Trophoblast cell (in vitro differentiated cells and primary cell): ENCODE data around the gene SEC61A1.

Experiments used
- DNase-seq, 2 donors: peaks; one replicate each; pipeline ENCODE4 v3.0.0-alpha.2; 2016
- H2AFZ ChIP-seq: 2 replicates; pipeline ENCODE4 v1.6.1; 2013; ENCODE audit warnings: low read length, moderate library complexity, mild to moderate bottlenecking; ENCODE audit not compliant: insufficient read depth, poor library complexity
- H2AK5ac ChIP-seq: 2 replicates; pipeline ENCODE4 v1.6.1; 2013; ENCODE audit warnings: mild to moderate bottlenecking, low read length
- H2BK120ac ChIP-seq: 2 replicates; pipeline ENCODE4 v1.6.1; 2013; ENCODE audit warnings: low read length, mild to moderate bottlenecking, moderate library complexity; ENCODE audit not compliant: insufficient read depth, poor library complexity
- H2BK12ac ChIP-seq: 2 replicates; pipeline ENCODE4 v1.6.1; 2013; ENCODE audit warnings: mild to moderate bottlenecking, low read length, moderate library complexity
- H2BK5ac ChIP-seq: 2 replicates; pipeline ENCODE4 v1.6.1; 2013; ENCODE audit warnings: low read length, low read depth, moderate library complexity, mild to moderate bottlenecking; ENCODE audit not compliant: poor library complexity
- H3K14ac ChIP-seq: 2 replicates; pipeline ENCODE4 v1.6.1; 2013; ENCODE audit warnings: mild to moderate bottlenecking, low read length
- H3K18ac ChIP-seq: 2 replicates; pipeline ENCODE4 v1.6.1; 2013; ENCODE audit warnings: mild to moderate bottlenecking, low read length
- H3K23ac ChIP-seq: 2 replicates; pipeline ENCODE4 v1.6.1; 2013; ENCODE audit warnings: low read length
- H3K27ac ChIP-seq: 2 replicates; pipeline ENCODE4 v1.5.1; 2013; ENCODE audit warnings: low read depth, mild to moderate bottlenecking, inconsistent platforms, low read length, moderate library complexity
- H3K27me3 ChIP-seq: 2 replicates; pipeline ENCODE4 v1.6.1; 2013; ENCODE audit warnings: inconsistent platforms, mild to moderate bottlenecking, low read length, moderate library complexity; ENCODE audit not compliant: insufficient read depth
- H3K36me3 ChIP-seq, 2 experiments: 1 replicate in 1 of 2; 2 replicates in 1 of 2; pipeline ENCODE4 v1.6.1; 2013; ENCODE audit warnings: low read length in 2 of 2, mild to moderate bottlenecking in 2 of 2, moderate library complexity in 1 of 2; ENCODE audit not compliant: insufficient read depth in 2 of 2, control insufficient read depth in 1 of 2
- H3K4ac ChIP-seq: 2 replicates; pipeline ENCODE4 v1.6.1; 2013; ENCODE audit warnings: low read depth, mild to moderate bottlenecking, low read length, moderate library complexity
- H3K4me1 ChIP-seq, 2 experiments: 1 replicate in 1 of 2; 2 replicates in 1 of 2; pipeline ENCODE4 v1.6.1; 2013; ENCODE audit warnings: low read length in 2 of 2, mild to moderate bottlenecking in 2 of 2, moderate library complexity in 1 of 2; ENCODE audit not compliant: insufficient read depth in 2 of 2, control insufficient read depth in 1 of 2
- H3K4me2 ChIP-seq: 2 replicates; pipeline ENCODE4 v1.6.1; 2013; ENCODE audit warnings: inconsistent platforms, mild to moderate bottlenecking, low read length, moderate library complexity
- H3K4me3 ChIP-seq: 2 replicates; pipeline ENCODE4 v1.5.1; 2013; ENCODE audit warnings: mild to moderate bottlenecking, low read depth, low read length, inconsistent platforms
- H3K79me1 ChIP-seq: one replicate; pipeline ENCODE4 v1.6.1; 2013; ENCODE audit warnings: low read length
- H3K79me2 ChIP-seq: 2 replicates; pipeline ENCODE4 v1.6.1; 2013; ENCODE audit warnings: low read length, mild to moderate bottlenecking; ENCODE audit not compliant: control insufficient read depth, insufficient read depth, poor library complexity
- H3K9ac ChIP-seq: 2 replicates; pipeline ENCODE4 v1.6.1; 2013; ENCODE audit warnings: mild to moderate bottlenecking, low read length
- H3K9me3 ChIP-seq: 2 replicates; pipeline ENCODE4 v1.6.1; 2013; ENCODE audit warnings: low read depth, mild to moderate bottlenecking, control low read depth, inconsistent platforms, low read length; ENCODE audit not compliant: insufficient read depth
- H4K12ac ChIP-seq: 2 replicates; pipeline ENCODE4 v1.6.1; 2013; ENCODE audit warnings: low read depth, mild to moderate bottlenecking, low read length, moderate library complexity
- H4K8ac ChIP-seq: 2 replicates; pipeline ENCODE4 v1.6.1; 2013; ENCODE audit warnings: low read depth, mild to moderate bottlenecking, low read length, moderate library complexity
- H4K91ac ChIP-seq: one replicate; pipeline ENCODE4 v1.6.1; 2013; ENCODE audit warnings: low read depth, mild to moderate bottlenecking, low read length, moderate library complexity
- WGBS: extraction: QIAGEN DNeasy Blood & Tissue Kit; methylation state at CpG from one replicate; pipeline ENCODE4 v1.1.7; 2013; ENCODE audit warnings: missing lambda C conversion rate; ENCODE audit not compliant: insufficient read length, insufficient coverage; ENCODE audit errors: extremely low coverage; 5-methylcytosine and 5-hydroxymethylcytosine counted together

The SEC61A1 gene

GRCh38 chr3:128072454-128073184 is 20.4 kb downstream of the SEC61A1 start:
- H3K4ac ChIP-seq, result no peak overlapping the region
- no peaks in the 10 kb centered on the region for H3K79me2 ChIP-seq
- DNase-seq, result peak; percentile 51 to 59
- H3K4me3 ChIP-seq, result no peak overlapping the region
- H3K4me1 ChIP-seq, result peaks cover 11 to 14% of the 10 kb centered on the region in 2 experiments
- H2AFZ ChIP-seq, result no peak overlapping the region
- no peak overlapping the region for H3K4me2 ChIP-seq
- no peaks in the 10 kb centered on the region for H3K79me1 ChIP-seq
- no peak overlapping the region for H2AK5ac ChIP-seq
- H3K36me3 ChIP-seq, result peaks cover 50 to 56% of the 10 kb centered on the region in 2 experiments
- H2BK120ac ChIP-seq, result no peak overlapping the region
- no peak overlapping the region for H4K8ac ChIP-seq
- no peaks in the 10 kb centered on the region for H3K9me3 ChIP-seq
- no peak overlapping the region for H2BK12ac ChIP-seq
- H3K27ac ChIP-seq, result no peak overlapping the region
- no peak overlapping the region for H4K12ac ChIP-seq
- H3K23ac ChIP-seq, result no peak overlapping the region
- H3K14ac ChIP-seq, result no peak overlapping the region
- H3K27me3 ChIP-seq, result peaks cover 11% of the 10 kb centered on the region
- no peak overlapping the region for H3K18ac ChIP-seq
- H2BK5ac ChIP-seq, result no peak overlapping the region
- no CpG with 5 or more reads among the region's 13 CpGs for WGBS
- no peak overlapping the region for H4K91ac ChIP-seq
- no peak overlapping the region for H3K9ac ChIP-seq

- Histone ChIP-seq H3K4ac (no peak overlapping the region), H3K79me1 (no peaks in the 10 kb centered on the region), H3K27ac (no peak overlapping the region), H3K18ac (no peak overlapping the region), H3K4me3 (no peak overlapping the region), H3K9me3 (no peaks in the 10 kb centered on the region), H3K4me1 (peaks cover 11 to 14% of the 10 kb centered on the region in 2 experiments), H3K23ac (no peak overlapping the region), H2BK12ac (no peak overlapping the region), H2AK5ac (no peak overlapping the region), H2BK120ac (no peak overlapping the region), H3K79me2 (no peaks in the 10 kb centered on the region), H3K9ac (no peak overlapping the region), H4K8ac (no peak overlapping the region), H3K36me3 (peaks cover 44 to 50% of the 10 kb centered on the region in 2 experiments), H4K91ac (no peak overlapping the region), H3K27me3 (peaks cover 11% of the 10 kb centered on the region), H2BK5ac (no peak overlapping the region), H4K12ac (no peak overlapping the region), H3K14ac (no peak overlapping the region), H3K4me2 (no peak overlapping the region), H2AFZ (no peak overlapping the region)
- no CpG with 5 or more reads among the region's 6 CpGs for WGBS
- no peak for DNase-seq
These were observed 21.0 kb downstream of the SEC61A1 start for GRCh38 chr3:128073185-128073725.

DNA sequence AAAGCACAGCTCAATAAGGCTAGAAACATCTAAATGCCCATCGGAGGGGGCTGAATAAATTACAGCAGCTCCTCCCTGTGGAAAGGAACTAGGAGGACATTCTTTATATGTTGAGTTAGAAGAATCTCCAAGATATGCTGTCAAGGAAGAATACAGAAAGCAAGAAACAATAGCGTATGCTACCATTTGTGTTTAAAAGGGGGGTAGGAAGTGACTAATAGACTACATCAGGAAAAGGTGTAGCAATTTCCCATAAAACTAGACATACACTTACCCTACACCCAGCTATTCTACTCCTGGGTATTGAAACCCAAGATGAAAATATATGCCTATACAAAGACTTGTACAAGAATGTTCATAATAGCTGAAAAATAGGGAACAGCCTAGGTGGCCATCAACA is 21.6 kb downstream of the SEC61A1 start:
- no peak overlapping the region for H4K12ac ChIP-seq
- H3K36me3 ChIP-seq, result peaks cover 39 to 46% of the 10 kb centered on the region in 2 experiments
- H3K18ac ChIP-seq, result no peak overlapping the region
- H3K4me3 ChIP-seq, result no peak overlapping the region
- H2BK5ac ChIP-seq, result no peak overlapping the region
- H3K9me3 ChIP-seq, result no peaks in the 10 kb centered on the region
- no peak overlapping the region for H3K23ac ChIP-seq
- H3K4me1 ChIP-seq, result peaks cover 11 to 14% of the 10 kb centered on the region in 2 experiments
- H2BK120ac ChIP-seq, result no peak overlapping the region
- H3K27ac ChIP-seq, result no peak overlapping the region
- no peak overlapping the region for H4K91ac ChIP-seq
- WGBS, result no CpG with 5 or more reads among the region's 2 CpGs
- no peak overlapping the region for H2AK5ac ChIP-seq
- H2AFZ ChIP-seq, result no peak overlapping the region
- H4K8ac ChIP-seq, result no peak overlapping the region
- H3K27me3 ChIP-seq, result peaks cover 11% of the 10 kb centered on the region
- no peak overlapping the region for H3K14ac ChIP-seq
- no peak for DNase-seq
- H2BK12ac ChIP-seq, result no peak overlapping the region
- no peak overlapping the region for H3K4me2 ChIP-seq
- H3K79me2 ChIP-seq, result no peaks in the 10 kb centered on the region
- H3K79me1 ChIP-seq, result no peaks in the 10 kb centered on the region
- no peak overlapping the region for H3K9ac ChIP-seq
- H3K4ac ChIP-seq, result no peak overlapping the region

- no peak overlapping the region for H3K27ac ChIP-seq
- H3K4ac ChIP-seq, result no peak overlapping the region
- H3K36me3 ChIP-seq, result peaks cover 33 to 47% of the 10 kb centered on the region in 2 experiments
- H2AK5ac ChIP-seq, result no peak overlapping the region
- H4K8ac ChIP-seq, result no peak overlapping the region
- H3K9ac ChIP-seq, result no peak overlapping the region
- no peaks in the 10 kb centered on the region for H3K9me3 ChIP-seq
- no peak overlapping the region for H2BK12ac ChIP-seq
- no peak overlapping the region for H2AFZ ChIP-seq
- no peak overlapping the region for H3K18ac ChIP-seq
- peak overlapping the region; percentile 18 for H3K4me3 ChIP-seq
- H2BK120ac ChIP-seq, result no peak overlapping the region
- no peak overlapping the region for H4K91ac ChIP-seq
- H3K14ac ChIP-seq, result no peak overlapping the region
- no peaks in the 10 kb centered on the region for H3K79me1 ChIP-seq
- H3K23ac ChIP-seq, result no peak overlapping the region
- H3K4me2 ChIP-seq, result peak overlapping the region; percentile 66
- no CpG with 5 or more reads among the region's 7 CpGs for WGBS
- peak in 1 of 2 donors; percentile 44 for DNase-seq
- H3K79me2 ChIP-seq, result no peaks in the 10 kb centered on the region
- peaks cover 11% of the 10 kb centered on the region for H3K27me3 ChIP-seq
- no peak overlapping the region for H2BK5ac ChIP-seq
- H3K4me1 ChIP-seq, result peaks cover 11 to 14% of the 10 kb centered on the region in 2 experiments
- no peak overlapping the region for H4K12ac ChIP-seq
These were observed 22.7 kb downstream of the SEC61A1 start for GRCh38 chr3:128074851-128075521.
